ENCODE measurements around the gene RFX2. TPM values are rescaled to one million over a fixed set of nuclear protein-coding genes. Genes with fewer than 3 reads are reported as not detected.
"Not testable (repeated sequence)": the region's sequence is repeated elsewhere in the genome, so short reads cannot be mapped to it uniquely, and the experiment has no call there.

RFX2 gene
- total and polyA plus RNA-seq, 4 donors: 0.67 to 5.1 (median 2.8) TPM

- WGBS: 17% methylated on average over 29 of the region's 29 CpGs
- DNase-seq (ENCODE audit: low spot score): peak; percentile 71
- Histone ChIP-seq H3K4me3 (ENCODE audit: low read depth in 1 of 3, low read length in 3 of 3) (peak overlapping the region in 1 of 3 donors; percentile 5), H3K4me1 (ENCODE audit: control insufficient read depth in 4 of 4, insufficient read depth in 4 of 4, low read length in 3 of 4) (peaks cover 24 to 58% (median 39%) of the 10 kb centered on the region in 4 donors), H3K27ac (ENCODE audit: low read depth in 1 of 2, low read length in 2 of 2) (peak overlapping the region; percentile 94 to 99), H3K9ac (ENCODE audit: low read depth in 1 of 2, low read length in 2 of 2) (peak overlapping the region; percentile 50 to 91), H3K36me3 (ENCODE audit: control insufficient read depth in 4 of 4, insufficient read depth in 3 of 4, low read depth in 1 of 4, low read length in 3 of 4) (no peaks in the 10 kb centered on the region), H3K9me3 (ENCODE audit: control insufficient read depth in 4 of 4, low read length in 3 of 4) (no peaks in the 10 kb centered on the region), H3K27me3 (ENCODE audit: control insufficient read depth in 4 of 4, insufficient read depth in 4 of 4, low read length in 3 of 4) (no peaks in the 10 kb centered on the region)
- TF ChIP-seq YY1 (IDR thresholded peaks at IDR 0.05) (peak; percentile 62), SP1 (IDR thresholded peaks at IDR 0.05) (peak; percentile 81), GABPA (IDR thresholded peaks at IDR 0.05 in 1 of 2, conservative IDR thresholded peaks at IDR 0.05 in 1 of 2) (peak in 1 of 2 donors; percentile 83), NR2F2 (IDR thresholded peaks at IDR 0.05) (no peak), RAD21 (IDR thresholded peaks at IDR 0.05) (peak; percentile 34 to 41), FOXA1 (IDR thresholded peaks at IDR 0.05) (peak; percentile 52), REST (IDR thresholded peaks at IDR 0.05) (peak; percentile 31), EGR1 (IDR thresholded peaks at IDR 0.05; ENCODE audit: low read depth in 2 of 2) (no peak), CTCF (IDR thresholded peaks at IDR 0.05; ENCODE audit: low read depth, low read length, missing input control) (no peak), HNF4A (conservative IDR thresholded peaks at IDR 0.05) (peak; percentile 56 to 64), ZBTB33 (IDR thresholded peaks at IDR 0.05) (no peak), MAX (IDR thresholded peaks at IDR 0.05) (peak; percentile 84), RXRA (IDR thresholded peaks at IDR 0.05) (peak; percentile 34 to 58), HNF4G (IDR thresholded peaks at IDR 0.05) (no peak), ATF3 (IDR thresholded peaks at IDR 0.05) (no peak), FOXA2 (IDR thresholded peaks at IDR 0.05) (peak; percentile 58), TAF1 (conservative IDR thresholded peaks at IDR 0.05) (peak; percentile 74), JUND (IDR thresholded peaks at IDR 0.05) (no peak)
These were observed 148.0 kb downstream of the RFX2 start for GRCh38 chr19:5961969-5962945.

- Histone ChIP-seq H3K4me3 (ENCODE audit: low read depth in 1 of 3, low read length in 3 of 3) (peak overlapping the region in 1 of 3 donors; percentile 5), H3K27ac (ENCODE audit: low read depth in 1 of 2, low read length in 2 of 2) (peak overlapping the region; percentile 94 to 99), H3K4me1 (ENCODE audit: control insufficient read depth in 4 of 4, insufficient read depth in 4 of 4, low read length in 3 of 4) (peaks cover 24 to 58% (median 38%) of the 10 kb centered on the region in 4 donors), H3K9ac (ENCODE audit: low read depth in 1 of 2, low read length in 2 of 2) (peak overlapping the region in 1 of 2 donors; percentile 18)
- 52% methylated on average over 6 of the region's 6 CpGs for WGBS
- H3K27me3 ChIP-seq (ENCODE audit: control insufficient read depth in 4 of 4, insufficient read depth in 4 of 4, low read length in 3 of 4); H3K9me3 ChIP-seq (ENCODE audit: control insufficient read depth in 4 of 4, low read length in 3 of 4); DNase-seq (ENCODE audit: low spot score); H3K36me3 ChIP-seq (ENCODE audit: control insufficient read depth in 4 of 4, insufficient read depth in 3 of 4, low read depth in 1 of 4, low read length in 3 of 4): not testable (repeated sequence)
These were observed 148.7 kb downstream of the RFX2 start for GRCh38 chr19:5961641-5961968.
